ENCODE measurements around the gene ENTHD1.

The ENTHD1 gene

DNA sequence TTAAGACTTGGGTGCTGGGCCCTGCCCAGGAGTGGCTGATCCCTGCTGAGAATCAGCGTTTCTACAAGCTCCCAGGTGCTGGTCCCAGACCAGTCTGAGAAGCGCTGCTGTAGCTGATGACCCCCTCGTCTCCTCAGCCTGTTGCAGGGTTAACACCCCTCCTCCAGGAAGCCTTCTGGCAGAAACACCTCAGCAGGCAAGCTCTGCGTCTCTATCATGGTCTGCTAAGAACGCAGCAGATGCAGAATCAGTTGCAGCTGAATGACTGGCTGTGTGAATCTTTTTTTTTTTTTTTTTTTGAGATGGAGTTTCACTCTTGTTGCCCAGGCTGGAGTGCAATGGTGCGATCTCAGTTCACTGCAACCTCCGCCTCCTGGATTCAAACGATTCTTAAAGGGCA, 190.5 kb downstream of the ENTHD1 start:
- no peaks in the 10 kb centered on the region for H3K36me3 ChIP-seq
- H3K27me3 ChIP-seq: peaks cover 0 to 65% of the 10 kb centered on the region in 2 donors
- no peaks in the 10 kb centered on the region for H3K9me3 ChIP-seq
- no peak for DNase-seq
- no peak for TF ChIP-seq CTCF (IDR thresholded peaks at IDR 0.05)
- intact Hi-C loops (cut with DNase I; ENCODE audit: low total_unique reads): no loop called here
- no peak overlapping the region for H3K27ac ChIP-seq
- H3K4me3 ChIP-seq: no peak overlapping the region
- H3K4me1 ChIP-seq: no peaks in the 10 kb centered on the region

DNA sequence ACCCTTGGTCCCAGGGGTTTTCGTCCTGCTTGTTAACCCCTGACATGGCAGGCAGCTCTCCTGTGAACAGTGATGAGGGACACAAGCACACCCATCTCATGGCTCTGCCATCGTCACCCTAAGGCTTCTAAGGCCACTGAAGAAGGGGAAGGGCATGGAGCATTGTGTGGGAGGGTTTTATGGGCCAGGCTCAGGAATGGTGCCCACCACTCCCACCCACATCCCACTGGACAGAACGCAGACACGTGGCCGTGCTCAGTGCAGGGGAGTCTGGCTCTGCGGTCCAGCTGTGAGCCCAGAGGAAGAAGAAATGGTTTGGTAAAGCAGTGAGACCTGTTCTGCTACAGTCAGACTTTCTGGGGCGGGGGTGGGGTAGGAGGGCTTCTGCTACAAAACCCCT, 193.0 kb downstream of the ENTHD1 start:
- Histone ChIP-seq H3K27me3 (peaks cover 0 to 59% of the 10 kb centered on the region in 2 donors), H3K4me1 (no peaks in the 10 kb centered on the region), H3K36me3 (no peaks in the 10 kb centered on the region), H3K27ac (no peak overlapping the region), H3K9me3 (no peaks in the 10 kb centered on the region), H3K4me3 (no peak overlapping the region)
- DNase-seq: no peak
- no peak for TF ChIP-seq CTCF (IDR thresholded peaks at IDR 0.05)
- intact Hi-C loops (cut with DNase I; ENCODE audit: low total_unique reads): no loop called here

GRCh38 chr22:39699631-39700360, 193.8 kb downstream of the ENTHD1 start:
- no peak overlapping the region for H3K4me3 ChIP-seq
- H3K9me3 ChIP-seq: no peaks in the 10 kb centered on the region
- H3K27me3 ChIP-seq: peaks cover 0 to 62% of the 10 kb centered on the region in 2 donors
- DNase-seq: no peak
- intact Hi-C loops (cut with DNase I; ENCODE audit: low total_unique reads): no loop called here
- no peaks in the 10 kb centered on the region for H3K4me1 ChIP-seq
- H3K36me3 ChIP-seq: no peaks in the 10 kb centered on the region
- no peak for TF ChIP-seq CTCF (IDR thresholded peaks at IDR 0.05)
- H3K27ac ChIP-seq: no peak overlapping the region

- intact Hi-C loops (cut with DNase I; ENCODE audit: low total_unique reads): no loop called here
- H3K36me3 ChIP-seq: no peaks in the 10 kb centered on the region
- H3K9me3 ChIP-seq: no peaks in the 10 kb centered on the region
- no peak overlapping the region for H3K4me3 ChIP-seq
- no peak for TF ChIP-seq CTCF (IDR thresholded peaks at IDR 0.05)
- H3K27me3 ChIP-seq: peaks cover 0 to 61% of the 10 kb centered on the region in 2 donors
- H3K27ac ChIP-seq: no peak overlapping the region
- DNase-seq: no peak
- H3K4me1 ChIP-seq: no peaks in the 10 kb centered on the region
Observed at GRCh38 chr22:39697790-39698430, 195.7 kb downstream of the ENTHD1 start.

- Histone ChIP-seq H3K27ac (no peak overlapping the region), H3K4me1 (no peaks in the 10 kb centered on the region), H3K27me3 (peaks cover 0 to 69% of the 10 kb centered on the region in 2 donors), H3K9me3 (no peaks in the 10 kb centered on the region), H3K36me3 (no peaks in the 10 kb centered on the region), H3K4me3 (no peak overlapping the region)
- intact Hi-C loops (cut with DNase I; ENCODE audit: low total_unique reads): no loop called here
- no peak for DNase-seq
- no peak for TF ChIP-seq CTCF (IDR thresholded peaks at IDR 0.05)
Observed at GRCh38 chr22:39693943-39694500, 199.5 kb downstream of the ENTHD1 start.

Measured in tibial artery (tissue), 4 donors.